Heart left ventricle (tissue), 13 donors: ENCODE measurements around the gene KIF2A.

Experiments
- POLR2A ChIP-seq, 2 donors: fragments of 450-650 bp; IDR thresholded peaks; one replicate each; pipeline ENCODE4 v1.6.1; 2017; ENCODE audit warnings: antibody characterized with exemption in 2 of 2, mild to moderate bottlenecking in 2 of 2, moderate library complexity in 2 of 2
- TF ChIP-seq, protein P1 (sequence below), 12 donors: fragments of 200-600 bp; sonication (generic) in 4 of 12; IDR thresholded peaks; one replicate each; pipeline versions ENCODE4 v1.5.0 to v1.8.0; 2018 to 2022; ENCODE audit warnings: antibody characterized with exemption in 12 of 12, mild to moderate bottlenecking in 5 of 12
- donor health status: ischemic (EF 13 %, LVEDD 7.1; RV severe dilation, severe dysfunction).
- donor health status: DM: no; HTN: yes; CAD: no.
- donor health status: DM: no; HTN: no; CAD: no.
- donor health status: ischemic (EF 25% LVEDD 6.9; RV normal size, moderate dysfunction).
- donor health status: ischemic (EF 25% LVEDD 5.7; RV mildly dilated, moderate dysfunction).
- donor health status: ischemic (EF 35%, LVEDD 5.7; RV mildly dilated, moderate dysfunction).
- donor health status: nonischemic (EF 11% LVEDD 7.7; RV severe dilation, severe dysfunction).
- donor health status: DM: yes; HTN: yes; CAD: no.
- donor health status: PGD.
- donor health status: ischemic (EF 29% LVEDD 5.4; RV normal size, mild dysfunction).
- donor health status: nonischemic (EF 23%, LVEDD 6.1; RV moderate dilation, normal function).

DNA sequence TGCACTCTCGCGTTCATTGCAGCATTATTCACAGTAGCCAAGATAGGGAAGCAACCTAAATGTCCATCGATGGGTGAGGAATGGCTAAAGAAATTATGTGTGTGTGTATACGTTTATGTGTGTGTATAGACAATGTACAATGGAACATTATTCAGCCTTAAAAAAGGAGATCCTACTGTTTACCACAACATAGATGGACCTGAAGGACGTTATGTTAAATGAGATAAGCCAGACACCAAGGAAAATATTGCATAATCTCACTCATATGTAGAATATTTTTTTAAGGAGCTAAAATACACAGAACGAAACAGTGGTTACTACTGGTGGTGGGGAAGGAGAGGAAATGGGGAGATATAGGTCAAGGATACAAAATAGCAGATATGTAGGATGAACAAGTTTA lies 2.4 kb downstream of the KIF2A start:
- TF ChIP-seq, protein P1, sequence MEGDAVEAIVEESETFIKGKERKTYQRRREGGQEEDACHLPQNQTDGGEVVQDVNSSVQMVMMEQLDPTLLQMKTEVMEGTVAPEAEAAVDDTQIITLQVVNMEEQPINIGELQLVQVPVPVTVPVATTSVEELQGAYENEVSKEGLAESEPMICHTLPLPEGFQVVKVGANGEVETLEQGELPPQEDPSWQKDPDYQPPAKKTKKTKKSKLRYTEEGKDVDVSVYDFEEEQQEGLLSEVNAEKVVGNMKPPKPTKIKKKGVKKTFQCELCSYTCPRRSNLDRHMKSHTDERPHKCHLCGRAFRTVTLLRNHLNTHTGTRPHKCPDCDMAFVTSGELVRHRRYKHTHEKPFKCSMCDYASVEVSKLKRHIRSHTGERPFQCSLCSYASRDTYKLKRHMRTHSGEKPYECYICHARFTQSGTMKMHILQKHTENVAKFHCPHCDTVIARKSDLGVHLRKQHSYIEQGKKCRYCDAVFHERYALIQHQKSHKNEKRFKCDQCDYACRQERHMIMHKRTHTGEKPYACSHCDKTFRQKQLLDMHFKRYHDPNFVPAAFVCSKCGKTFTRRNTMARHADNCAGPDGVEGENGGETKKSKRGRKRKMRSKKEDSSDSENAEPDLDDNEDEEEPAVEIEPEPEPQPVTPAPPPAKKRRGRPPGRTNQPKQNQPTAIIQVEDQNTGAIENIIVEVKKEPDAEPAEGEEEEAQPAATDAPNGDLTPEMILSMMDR (IDR thresholded peaks at IDR 0.05), result no peak
- no peak for TF ChIP-seq POLR2A (IDR thresholded peaks at IDR 0.05)
